ENCODE measurements around the gene HCN2. TPM values are rescaled to one million over a fixed set of nuclear protein-coding genes. Genes with fewer than 3 reads are reported as not detected.

HCN2 gene
- total RNA-seq, 4 donors from 2014 or later: 0.19 to 0.50 (median 0.41) TPM

DNA sequence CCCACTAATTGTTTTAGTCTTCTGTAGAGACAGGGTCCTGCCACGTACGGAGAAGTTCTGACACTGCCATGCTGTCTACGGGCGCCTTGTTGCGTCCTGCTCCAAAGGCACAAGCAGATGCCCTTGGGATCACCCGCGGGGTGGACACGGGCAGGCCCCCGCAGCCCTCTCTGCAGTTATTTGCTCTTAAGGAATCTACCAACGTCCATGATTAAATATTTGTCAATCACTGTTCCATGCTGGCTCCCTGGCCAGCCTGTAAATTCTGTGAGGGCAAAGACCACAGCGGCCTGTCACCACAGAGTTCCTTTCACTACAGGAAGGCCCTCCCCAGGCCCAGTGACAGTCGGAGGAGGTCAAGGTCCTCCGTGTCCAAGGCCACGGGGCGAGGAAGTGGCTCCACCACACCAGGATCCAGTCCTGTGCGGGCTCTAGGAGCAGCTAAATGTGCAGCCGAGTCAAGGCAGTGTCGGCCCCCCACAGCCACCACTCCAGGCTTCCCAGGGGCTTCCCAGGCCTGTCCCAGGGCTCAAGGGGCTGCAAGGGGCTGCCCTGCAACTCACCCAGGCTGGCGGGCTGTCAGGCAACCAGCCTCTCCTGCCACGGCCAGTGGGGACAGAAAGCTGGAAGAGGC lies 71.2 kb downstream of the HCN2 start:
- DNase-seq (ENCODE audit: extremely low spot score): no peak
- 26% methylated on average over 3 of the region's 20 CpGs for WGBS
- no peaks in the 10 kb centered on the region for H3K27me3 ChIP-seq
- no peaks in the 10 kb centered on the region for H3K9me3 ChIP-seq
- H3K36me3 ChIP-seq: peaks cover 0 to 16% (median 6%) of the 10 kb centered on the region in 4 donors
- intact Hi-C loops (cut with DNase I): no loop called here
- H3K27ac ChIP-seq (replicated peaks in 1 of 4): peak overlapping the region; percentile 89 to 96 (median 94)
- TF ChIP-seq POLR2AphosphoS5 (IDR thresholded peaks at IDR 0.05) (no peak), EP300 (IDR thresholded peaks at IDR 0.05) (no peak), POLR2A (IDR thresholded peaks at IDR 0.05; ENCODE audit: low read depth) (no peak)
- TF ChIP-seq, protein P1, sequence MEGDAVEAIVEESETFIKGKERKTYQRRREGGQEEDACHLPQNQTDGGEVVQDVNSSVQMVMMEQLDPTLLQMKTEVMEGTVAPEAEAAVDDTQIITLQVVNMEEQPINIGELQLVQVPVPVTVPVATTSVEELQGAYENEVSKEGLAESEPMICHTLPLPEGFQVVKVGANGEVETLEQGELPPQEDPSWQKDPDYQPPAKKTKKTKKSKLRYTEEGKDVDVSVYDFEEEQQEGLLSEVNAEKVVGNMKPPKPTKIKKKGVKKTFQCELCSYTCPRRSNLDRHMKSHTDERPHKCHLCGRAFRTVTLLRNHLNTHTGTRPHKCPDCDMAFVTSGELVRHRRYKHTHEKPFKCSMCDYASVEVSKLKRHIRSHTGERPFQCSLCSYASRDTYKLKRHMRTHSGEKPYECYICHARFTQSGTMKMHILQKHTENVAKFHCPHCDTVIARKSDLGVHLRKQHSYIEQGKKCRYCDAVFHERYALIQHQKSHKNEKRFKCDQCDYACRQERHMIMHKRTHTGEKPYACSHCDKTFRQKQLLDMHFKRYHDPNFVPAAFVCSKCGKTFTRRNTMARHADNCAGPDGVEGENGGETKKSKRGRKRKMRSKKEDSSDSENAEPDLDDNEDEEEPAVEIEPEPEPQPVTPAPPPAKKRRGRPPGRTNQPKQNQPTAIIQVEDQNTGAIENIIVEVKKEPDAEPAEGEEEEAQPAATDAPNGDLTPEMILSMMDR (IDR thresholded peaks at IDR 0.05): no peak
- H3K4me3 ChIP-seq: peak overlapping the region; percentile 81 to 100 (median 100)
- H3K4me1 ChIP-seq: peaks cover 73 to 89% (median 86%) of the 10 kb centered on the region in 4 donors

DNA sequence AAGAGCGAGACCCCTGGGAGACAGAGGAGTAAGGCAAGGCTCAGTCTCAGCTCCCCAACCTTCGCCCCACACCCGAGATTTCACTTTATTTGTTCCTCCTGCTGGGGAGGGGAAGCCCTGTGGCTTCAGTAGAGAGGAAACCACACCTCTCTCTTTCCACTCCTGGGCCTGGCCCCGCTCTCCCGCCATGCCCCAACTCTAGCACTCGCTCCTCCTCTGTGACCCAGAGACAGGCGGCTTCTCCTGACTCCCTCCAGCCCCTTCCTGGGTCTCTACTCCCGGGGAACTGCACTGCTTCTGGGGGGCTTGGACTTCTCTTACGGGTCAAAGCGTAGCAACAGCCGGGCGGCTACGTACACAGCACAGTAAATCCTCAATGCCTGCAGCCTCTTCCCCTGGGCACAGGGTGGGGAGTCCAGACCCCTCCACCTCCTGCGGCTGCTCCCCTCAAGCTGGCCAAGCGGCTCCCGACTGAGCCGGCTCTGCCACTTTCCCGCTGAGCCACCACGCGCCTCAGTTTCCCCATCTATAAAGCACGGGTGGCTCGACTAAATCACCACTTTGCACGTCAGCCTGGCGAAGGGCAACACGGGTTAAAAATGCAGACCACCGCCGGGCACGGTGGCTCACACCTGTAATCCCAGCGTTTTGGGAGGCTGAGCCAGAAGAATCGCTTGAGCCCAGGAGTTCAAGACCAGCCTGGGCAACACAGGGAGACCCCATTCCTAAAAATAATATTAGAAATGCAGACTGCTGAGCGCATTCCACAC lies 71.9 kb downstream of the HCN2 start:
- no peak for TF ChIP-seq POLR2A (IDR thresholded peaks at IDR 0.05; ENCODE audit: low read depth)
- H3K27me3 ChIP-seq: no peaks in the 10 kb centered on the region
- H3K9me3 ChIP-seq: no peaks in the 10 kb centered on the region
- peaks cover 71 to 82% (median 79%) of the 10 kb centered on the region in 4 donors for H3K4me1 ChIP-seq
- WGBS: 18% methylated on average over 17 of the region's 31 CpGs
- peak overlapping the region; percentile 89 to 96 (median 94) for H3K27ac ChIP-seq (replicated peaks in 1 of 4)
- H3K4me3 ChIP-seq: peak overlapping the region; percentile 81 to 100 (median 100)
- DNase-seq (ENCODE audit: extremely low spot score): no peak
- peaks cover 0 to 16% (median 6%) of the 10 kb centered on the region in 4 donors for H3K36me3 ChIP-seq
- intact Hi-C loops (cut with DNase I): no loop called here

DNA sequence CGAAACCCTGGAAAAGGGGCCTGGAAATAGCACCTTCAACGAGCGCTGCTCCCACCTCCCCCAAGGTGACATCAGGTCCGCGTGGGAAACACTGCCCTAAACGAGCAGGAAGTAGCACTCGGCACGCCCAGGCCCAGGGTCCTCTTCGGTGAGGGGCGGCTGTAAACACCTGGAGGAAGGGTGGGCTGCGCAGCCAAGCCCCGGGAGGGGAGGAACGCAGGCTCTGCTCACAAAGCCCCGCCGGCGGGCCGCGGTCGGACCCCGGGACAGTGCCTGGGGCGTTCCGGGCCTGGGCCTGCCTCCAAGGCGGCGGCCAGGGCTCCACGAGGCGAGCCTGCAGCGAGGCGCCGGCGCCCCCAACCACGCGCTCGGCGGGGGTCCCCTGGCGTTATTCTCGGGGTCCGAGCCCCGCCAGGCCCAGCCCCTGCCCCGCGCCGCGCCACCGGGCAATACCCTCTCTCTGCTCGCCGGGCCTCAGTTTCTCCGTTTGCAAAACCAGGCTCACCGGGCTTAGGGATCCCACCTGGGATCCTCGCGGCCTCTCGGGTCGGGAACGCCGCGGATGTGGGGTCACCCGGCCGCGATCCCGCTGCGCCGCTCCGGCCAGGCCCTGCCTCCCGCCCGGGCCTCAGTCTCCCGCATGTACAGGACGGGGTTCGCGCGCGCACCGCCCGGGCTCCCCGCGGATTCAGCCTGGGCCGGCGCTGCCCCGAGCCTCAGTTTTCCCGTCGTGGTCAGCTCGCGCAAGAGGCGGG lies 72.7 kb downstream of the HCN2 start:
- intact Hi-C loops (cut with DNase I): no loop called here
- Histone ChIP-seq H3K27me3 (no peaks in the 10 kb centered on the region), H3K4me3 (peak overlapping the region; percentile 81 to 100 (median 100)), H3K4me1 (peaks cover 63 to 74% (median 72%) of the 10 kb centered on the region in 4 donors), H3K9me3 (no peaks in the 10 kb centered on the region), H3K36me3 (peaks cover 0 to 13% (median 6%) of the 10 kb centered on the region in 4 donors), H3K27ac (replicated peaks in 1 of 4) (peak overlapping the region; percentile 89 to 96 (median 94))
- 0% methylated on average over 4 of the region's 81 CpGs for WGBS
- no peak for DNase-seq (ENCODE audit: extremely low spot score)
- TF ChIP-seq POLR2AphosphoS5 (IDR thresholded peaks at IDR 0.05) (peak in 1 of 2 donors; percentile 16), POLR2A (IDR thresholded peaks at IDR 0.05; ENCODE audit: low read depth) (no peak), EP300 (IDR thresholded peaks at IDR 0.05) (no peak)
- TF ChIP-seq, protein P1 (IDR thresholded peaks at IDR 0.05): no peak

DNA sequence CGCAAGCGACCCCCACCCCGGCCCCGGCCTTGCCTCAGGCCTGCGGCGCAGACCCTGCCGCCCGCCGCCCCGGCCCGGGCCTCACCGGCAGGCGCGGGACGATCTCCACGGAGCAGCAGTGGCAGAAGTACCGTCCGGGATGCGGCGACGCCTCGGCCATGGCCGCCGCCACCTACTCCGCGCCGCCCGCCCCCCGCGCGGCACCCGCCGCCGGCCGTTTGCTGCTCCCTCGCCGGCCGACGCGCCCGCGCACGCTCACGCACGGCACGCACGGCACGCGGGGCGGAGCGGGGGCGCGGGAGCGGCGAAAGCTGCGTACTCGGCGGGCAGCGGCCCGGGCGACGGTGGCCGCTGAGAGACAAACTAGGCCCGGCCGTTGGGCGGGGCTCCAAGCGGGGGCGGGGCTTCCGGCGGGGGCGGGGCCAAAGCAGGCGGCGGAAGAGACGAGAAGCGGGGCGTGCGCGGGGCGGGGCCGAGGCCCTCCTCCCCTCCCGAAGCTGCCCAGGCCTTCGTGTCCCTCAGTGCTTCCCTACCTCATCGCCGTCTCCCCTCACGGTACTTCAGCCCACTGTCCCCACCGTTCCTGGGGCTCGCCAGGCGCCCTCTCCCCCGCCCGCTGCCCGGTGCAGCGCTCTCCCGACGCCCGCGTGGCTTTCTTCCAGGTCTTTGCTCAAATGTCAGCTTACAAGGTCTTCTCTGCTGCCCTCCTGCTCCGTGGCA lies 73.4 kb downstream of the HCN2 start, which contains the start of gene RNF126:
Gene RNF126 (minus strand): TSS at position 253 of the 720 bp plus-strand sequence. CDS start 93 bp downstream, at position 160.
- H3K36me3 ChIP-seq: peaks cover 0 to 7% (median 3%) of the 10 kb centered on the region in 4 donors
- H3K4me3 ChIP-seq: peak within 1 kb of the TSS; percentile 81 to 100 (median 100)
- intact Hi-C loops (cut with DNase I): no loop called here
- DNase-seq (ENCODE audit: extremely low spot score): peak; percentile 99
- 1% methylated on average over 37 of the region's 97 CpGs for WGBS
- TF ChIP-seq EP300 (IDR thresholded peaks at IDR 0.05) (no peak), POLR2A (IDR thresholded peaks at IDR 0.05; ENCODE audit: low read depth) (no peak), POLR2AphosphoS5 (IDR thresholded peaks at IDR 0.05) (peak; percentile 81 to 87)
- TF ChIP-seq, protein P1 (IDR thresholded peaks at IDR 0.05): peak in 1 of 3 experiments; percentile 9
- no peaks in the 10 kb centered on the region for H3K9me3 ChIP-seq
- H3K27me3 ChIP-seq: no peaks in the 10 kb centered on the region
- peak within 1 kb of the TSS; percentile 92 to 96 (median 96) for H3K27ac ChIP-seq (replicated peaks in 1 of 4)
- peaks cover 57 to 67% (median 64%) of the 10 kb centered on the region in 4 donors for H3K4me1 ChIP-seq
